Caco-2 (cell line): ENCODE data around the gene PDLIM4. TPM values are rescaled to one million over a fixed set of nuclear protein-coding genes. Genes with fewer than 3 reads are reported as not detected.

ENCODE experiments used
- BruUV-seq: library from RNA; stranded (reverse); fragments of 400-500 nt; replicated peaks from 2 replicates; lab custom pipeline; 2021; lab: Mats Ljungman, UMichigan
- CTCF ChIA-PET: fragments of 300-600 bp; sonication (Branson Sonifier 250); formaldehyde crosslinking; loops from one replicate; lab custom pipeline; 2022; ENCODE audit warnings: antibody characterized with exemption; lab: Charles Lee
- POLR2A ChIA-PET: fragments of 300-600 bp; sonication (Branson Sonifier 250); formaldehyde crosslinking; loops from one replicate; lab custom pipeline; 2022; ENCODE audit warnings: antibody characterized with exemption; lab: Charles Lee
- DNase-seq, 2 experiments: peaks; one replicate each; pipeline versions ENCODE4 v3.0.0 to v3.0.0-alpha.2; 2020 to 2022
- H3K27me3 ChIP-seq: replicated peaks from 2 replicates; pipeline ENCODE4 v1.6.0; 2011; ENCODE audit warnings: low read length; ENCODE audit not compliant: control insufficient read depth, insufficient read depth
- H3K36me3 ChIP-seq: 2 replicates; pipeline ENCODE4 v1.5.1; 2011; ENCODE audit warnings: low read length; ENCODE audit not compliant: control insufficient read depth, insufficient read depth
- H3K4me1 ChIP-seq: fragments of 250-450 bp; sonication (Bioruptor Pico); 2 replicates; pipeline ENCODE4 v1.5.1; 2020; ENCODE audit warnings: mild to moderate bottlenecking
- H3K4me3 ChIP-seq: 2 replicates; pipeline ENCODE4 v1.5.1; 2011; ENCODE audit warnings: low read depth, mild to moderate bottlenecking, control low read depth, low read length
- H3K9me3 ChIP-seq: fragments of 250-450 bp; sonication (Bioruptor Pico); 2 replicates; pipeline ENCODE4 v1.5.1; 2020; ENCODE audit warnings: mild to moderate bottlenecking, moderate library complexity
- H3K27ac Mint-ChIP-seq: one replicate; pipeline ENCODE4 v1.8.0; 2022; ENCODE audit warnings: mixed read lengths; ENCODE audit not compliant: unreplicated experiment
- H3K27me3 Mint-ChIP-seq: one replicate; pipeline ENCODE4 v1.8.0; 2022; ENCODE audit warnings: mixed read lengths; ENCODE audit not compliant: insufficient read depth, unreplicated experiment
- H3K36me3 Mint-ChIP-seq: one replicate; pipeline ENCODE4 v1.8.0; 2022; ENCODE audit warnings: mild to moderate bottlenecking, mixed read lengths; ENCODE audit not compliant: insufficient read depth, unreplicated experiment
- H3K4me1 Mint-ChIP-seq: one replicate; pipeline ENCODE4 v1.8.0; 2022; ENCODE audit warnings: low read depth, mixed read lengths; ENCODE audit not compliant: unreplicated experiment
- H3K4me3 Mint-ChIP-seq: one replicate; pipeline ENCODE4 v1.8.0; 2022; ENCODE audit warnings: mild to moderate bottlenecking, moderate library complexity, mixed read lengths; ENCODE audit not compliant: unreplicated experiment
- H3K9me3 Mint-ChIP-seq: one replicate; pipeline ENCODE4 v1.8.0; 2022; ENCODE audit warnings: mixed read lengths; ENCODE audit not compliant: unreplicated experiment
- CTCF ChIP-seq, 2 experiments: fragments of 200-600 bp in 1 of 2; IDR thresholded peaks; 1 replicate in 1 of 2; 2 replicates in 1 of 2; pipeline versions ENCODE4 v1.5.1 to v1.8.0; 2011 to 2022; ENCODE audit warnings: antibody characterized with exemption in 1 of 2, control low read depth in 1 of 2, inconsistent platforms in 1 of 2, low read depth in 1 of 2, low read length in 1 of 2, mild to moderate bottlenecking in 1 of 2, moderate library complexity in 1 of 2; ENCODE audit not compliant: insufficient read depth in 1 of 2, severe bottlenecking in 1 of 2, unreplicated experiment in 1 of 2
- intact Hi-C: fragments of 100-400 bp; cut with micrococcal nuclease; formaldehyde crosslinking; loops from one replicate; pipeline ENCODE4 v1.10.0; 2022; ENCODE audit not compliant: unreplicated experiment
- total RNA-seq: library from RNA; stranded (reverse); gene quantifications from 2 replicates; pipeline ENCODE4 v1.2.3, GENCODE V29; 2022

PDLIM4 gene
- total RNA-seq, 1 experiment from 2014 or later: not detected

GRCh38 chr5:132272311-132273210, 15.1 kb downstream of the PDLIM4 start:
- Histone ChIP-seq H3K4me3 (no peak overlapping the region), H3K9me3 (no peaks in the 10 kb centered on the region), H3K4me1 (peaks cover 30% of the 10 kb centered on the region), H3K36me3 (no peaks in the 10 kb centered on the region), H3K27me3 (no peaks in the 10 kb centered on the region)
- BruUV-seq: no TSS peak
- no peak overlapping the region for H3K27ac Mint-ChIP-seq
- peak; percentile 86 to 88 for TF ChIP-seq CTCF (IDR thresholded peaks at IDR 0.05; ENCODE audit: insufficient read depth in 1 of 2, low read depth in 1 of 2, low read length in 1 of 2, severe bottlenecking in 1 of 2, unreplicated experiment in 1 of 2)
- H3K4me3 Mint-ChIP-seq: no peak overlapping the region
- peak; percentile 81 to 86 for DNase-seq
- CTCF ChIA-PET: interaction anchor here (0.7 to 3.5 kb wide), 9 partner anchors 8 to 229 kb away, joined by 3 to 12 read pairs (median 3); partner anchors contain the start of gene SLC22A4
- H3K36me3 Mint-ChIP-seq: no peaks in the 10 kb centered on the region
- no peaks in the 10 kb centered on the region for H3K9me3 Mint-ChIP-seq
- POLR2A ChIA-PET: interaction anchor here (0.6 to 1.4 kb wide), 2 partner anchors 21 to 165 kb away, joined by 3 to 6 read pairs; no protein-coding TSS in a partner anchor
- peaks cover 32% of the 10 kb centered on the region for H3K4me1 Mint-ChIP-seq
- H3K27me3 Mint-ChIP-seq: no peaks in the 10 kb centered on the region
- intact Hi-C loops: loop anchor here (1.0 to 5.0 kb wide), 5 partner anchors 35 to 115 kb away; no protein-coding TSS in a partner anchor

GRCh38 chr5:132273631-132274030, 16.1 kb downstream of the PDLIM4 start:
- ChIA-PET CTCF (interaction anchor here (0.7 to 3.5 kb wide), 3 partner anchors 9 to 137 kb away, joined by 3 to 12 read pairs (median 3); partner anchors contain the start of gene SLC22A4), POLR2A (no interaction called here)
- peaks cover 40% of the 10 kb centered on the region for H3K4me1 Mint-ChIP-seq
- H3K36me3 ChIP-seq: no peaks in the 10 kb centered on the region
- peaks cover 39% of the 10 kb centered on the region for H3K4me1 ChIP-seq
- no peak overlapping the region for H3K27ac Mint-ChIP-seq
- DNase-seq: peak in 1 of 2 experiments; percentile 12
- no peaks in the 10 kb centered on the region for H3K27me3 ChIP-seq
- H3K36me3 Mint-ChIP-seq: no peaks in the 10 kb centered on the region
- no peaks in the 10 kb centered on the region for H3K9me3 ChIP-seq
- H3K4me3 ChIP-seq: no peak overlapping the region
- H3K9me3 Mint-ChIP-seq: no peaks in the 10 kb centered on the region
- no peaks in the 10 kb centered on the region for H3K27me3 Mint-ChIP-seq
- intact Hi-C loops: loop anchor here (2.0 to 5.0 kb wide), 3 partner anchors 36 to 114 kb away; no protein-coding TSS in a partner anchor
- TF ChIP-seq CTCF (IDR thresholded peaks at IDR 0.05; ENCODE audit: insufficient read depth in 1 of 2, low read depth in 1 of 2, low read length in 1 of 2, severe bottlenecking in 1 of 2, unreplicated experiment in 1 of 2): no peak
- no TSS peak for BruUV-seq
- no peak overlapping the region for H3K4me3 Mint-ChIP-seq

- Histone ChIP-seq H3K9me3 (no peaks in the 10 kb centered on the region), H3K4me1 (peaks cover 45% of the 10 kb centered on the region), H3K27me3 (no peaks in the 10 kb centered on the region), H3K36me3 (no peaks in the 10 kb centered on the region), H3K4me3 (no peak overlapping the region)
- Mint-ChIP-seq H3K4me1 (peaks cover 44% of the 10 kb centered on the region), H3K27ac (no peak overlapping the region), H3K9me3 (no peaks in the 10 kb centered on the region), H3K36me3 (no peaks in the 10 kb centered on the region), H3K4me3 (no peak overlapping the region), H3K27me3 (no peaks in the 10 kb centered on the region)
- DNase-seq: peak in 1 of 2 experiments; percentile 28
- CTCF ChIA-PET: interaction anchor here (1.2 to 3.5 kb wide), 3 partner anchors 19 to 136 kb away, joined by 3 to 12 read pairs (median 3); partner anchors contain the start of gene SLC22A4
- POLR2A ChIA-PET: no interaction called here
- no TSS peak for BruUV-seq
- TF ChIP-seq CTCF (IDR thresholded peaks at IDR 0.05; ENCODE audit: insufficient read depth in 1 of 2, low read depth in 1 of 2, low read length in 1 of 2, severe bottlenecking in 1 of 2, unreplicated experiment in 1 of 2): no peak
- intact Hi-C loops: loop anchor here (5.0 kb wide), 2 partner anchors 37 to 113 kb away; no protein-coding TSS in a partner anchor
These were observed 16.7 kb downstream of the PDLIM4 start for GRCh38 chr5:132274050-132274792.
